Omental fat pad (tissue), 4 donors: ENCODE data around the gene GSK3A. TPM values are rescaled to one million over a fixed set of nuclear protein-coding genes. Genes with fewer than 3 reads are reported as not detected.
A peak's percentile ranks its signal among the peaks of the same experiment; 100 is the strongest.

Source experiments
- ATAC-seq: fragments of 150-250 bp; one replicate; pipeline ENCODE4 v1.9.1; 2016; ENCODE audit warnings: mild to moderate bottlenecking, moderate library complexity; ENCODE audit not compliant: low FRiP score
- DNase-seq: peaks from one replicate; pipeline ENCODE4 v3.0.0-alpha.2; 2019; ENCODE audit warnings: low spot score
- total RNA-seq, 4 donors: library from RNA; depleted of rRNA; stranded (reverse); fragments of >200 nt; gene quantifications; one replicate each; pipeline ENCODE4 v1.1.0, GENCODE V29; 2016
- TF ChIP-seq, protein P1 (sequence below), 3 donors: fragments of 450-650 bp; IDR thresholded peaks; one replicate each; pipeline ENCODE4 v1.5.1; 2016 to 2017; ENCODE audit warnings: antibody characterized with exemption in 3 of 3, mild to moderate bottlenecking in 3 of 3, moderate library complexity in 2 of 3

The GSK3A gene
- total RNA-seq, 4 donors from 2014 or later: 16.9 to 32.3 (median 20.0) TPM

- TF ChIP-seq, protein P1, sequence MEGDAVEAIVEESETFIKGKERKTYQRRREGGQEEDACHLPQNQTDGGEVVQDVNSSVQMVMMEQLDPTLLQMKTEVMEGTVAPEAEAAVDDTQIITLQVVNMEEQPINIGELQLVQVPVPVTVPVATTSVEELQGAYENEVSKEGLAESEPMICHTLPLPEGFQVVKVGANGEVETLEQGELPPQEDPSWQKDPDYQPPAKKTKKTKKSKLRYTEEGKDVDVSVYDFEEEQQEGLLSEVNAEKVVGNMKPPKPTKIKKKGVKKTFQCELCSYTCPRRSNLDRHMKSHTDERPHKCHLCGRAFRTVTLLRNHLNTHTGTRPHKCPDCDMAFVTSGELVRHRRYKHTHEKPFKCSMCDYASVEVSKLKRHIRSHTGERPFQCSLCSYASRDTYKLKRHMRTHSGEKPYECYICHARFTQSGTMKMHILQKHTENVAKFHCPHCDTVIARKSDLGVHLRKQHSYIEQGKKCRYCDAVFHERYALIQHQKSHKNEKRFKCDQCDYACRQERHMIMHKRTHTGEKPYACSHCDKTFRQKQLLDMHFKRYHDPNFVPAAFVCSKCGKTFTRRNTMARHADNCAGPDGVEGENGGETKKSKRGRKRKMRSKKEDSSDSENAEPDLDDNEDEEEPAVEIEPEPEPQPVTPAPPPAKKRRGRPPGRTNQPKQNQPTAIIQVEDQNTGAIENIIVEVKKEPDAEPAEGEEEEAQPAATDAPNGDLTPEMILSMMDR (IDR thresholded peaks at IDR 0.05): no peak
- no peak for DNase-seq
- ATAC-seq: no peak
Measured at GRCh38 chr19:42284591-42285341, 42.4 kb upstream of the GSK3A start.

DNA sequence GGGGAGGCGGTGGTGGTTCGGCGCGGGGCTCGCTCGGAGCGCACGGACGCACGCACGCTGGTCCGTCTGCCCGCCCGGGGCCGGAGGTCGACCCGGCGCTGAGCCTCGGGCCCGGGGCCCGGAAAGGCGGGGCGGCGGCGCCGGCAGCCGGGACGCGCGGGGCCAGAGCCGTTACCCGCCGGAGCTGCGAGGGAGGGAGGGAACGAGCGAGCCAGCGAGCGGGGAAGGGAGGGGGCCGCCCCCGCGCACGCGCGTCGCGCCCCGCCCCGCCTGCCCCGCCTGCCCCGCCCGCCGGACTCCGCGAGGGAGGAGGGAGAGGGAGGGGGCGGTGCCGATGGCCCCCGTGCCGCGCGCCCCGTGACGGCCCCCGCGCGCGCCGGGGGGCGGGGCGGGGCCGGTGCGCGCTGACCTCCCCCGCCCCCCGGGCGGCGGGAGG lies 41.7 kb upstream of the GSK3A start:
- TF ChIP-seq, protein P1 (IDR thresholded peaks at IDR 0.05): no peak
- peak; percentile 39 for ATAC-seq
- DNase-seq: no peak

- ATAC-seq (peak; percentile 70), DNase-seq (peak; percentile 93)
- TF ChIP-seq, protein P1 (IDR thresholded peaks at IDR 0.05): no peak
Measured at GRCh38 chr19:42283188-42284065, 41.0 kb upstream of the GSK3A start.

DNA sequence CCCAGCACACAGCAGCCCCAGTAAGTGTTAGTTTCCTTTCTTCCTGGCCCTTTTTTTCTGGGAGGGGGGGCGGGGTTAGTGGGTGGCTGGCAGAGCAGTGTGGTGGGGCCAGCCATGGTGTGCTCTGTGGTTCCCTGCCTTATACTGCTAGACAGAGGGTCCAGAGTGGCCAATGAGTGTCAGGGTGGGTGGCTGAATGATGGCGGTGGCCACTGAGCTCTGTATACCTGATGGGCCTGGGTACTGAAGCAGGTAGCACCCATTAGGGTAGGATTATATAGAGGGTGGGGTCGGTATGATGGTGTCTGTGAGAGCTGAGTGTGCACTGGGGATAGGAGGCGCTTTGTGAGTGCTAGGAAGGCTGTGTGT lies 40.4 kb upstream of the GSK3A start:
- DNase-seq (no peak), ATAC-seq (no peak)
- TF ChIP-seq, protein P1 (IDR thresholded peaks at IDR 0.05): no peak

- DNase-seq (no peak), ATAC-seq (no peak)
- TF ChIP-seq, protein P1 (IDR thresholded peaks at IDR 0.05): no peak
Measured at GRCh38 chr19:42281827-42282762, 39.7 kb upstream of the GSK3A start.

- TF ChIP-seq, protein P1 (IDR thresholded peaks at IDR 0.05): no peak
- DNase-seq (no peak), ATAC-seq (no peak)
Measured at GRCh38 chr19:42281146-42281826, 38.9 kb upstream of the GSK3A start.
